ENCODE data around the gene C1orf21. TPM values are rescaled to one million over a fixed set of nuclear protein-coding genes. Genes with fewer than 3 reads are reported as not detected.

C1orf21 gene
- total RNA-seq, 1 experiment from 2014 or later: 28.5 TPM

DNA sequence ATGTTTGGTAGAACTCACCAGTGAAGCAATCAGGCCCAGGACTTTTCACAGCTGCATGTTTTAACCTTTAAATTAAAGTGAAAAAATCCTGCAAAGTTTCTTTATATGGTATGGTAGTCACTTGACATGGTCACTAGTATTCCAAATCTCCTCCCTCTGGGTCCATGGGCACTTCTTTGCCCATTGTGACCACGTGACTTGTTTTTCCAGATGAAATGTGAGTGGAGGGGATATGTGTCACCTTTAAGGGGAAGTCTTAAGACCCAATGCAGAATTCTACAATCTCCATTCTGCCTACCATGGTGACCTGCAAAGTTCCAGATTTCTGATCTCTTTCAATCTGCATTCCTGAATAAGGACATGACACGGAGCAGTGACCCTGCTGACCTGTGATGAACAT lies 152.8 kb downstream of the C1orf21 start (continued):
- TF ChIP-seq, protein P1, sequence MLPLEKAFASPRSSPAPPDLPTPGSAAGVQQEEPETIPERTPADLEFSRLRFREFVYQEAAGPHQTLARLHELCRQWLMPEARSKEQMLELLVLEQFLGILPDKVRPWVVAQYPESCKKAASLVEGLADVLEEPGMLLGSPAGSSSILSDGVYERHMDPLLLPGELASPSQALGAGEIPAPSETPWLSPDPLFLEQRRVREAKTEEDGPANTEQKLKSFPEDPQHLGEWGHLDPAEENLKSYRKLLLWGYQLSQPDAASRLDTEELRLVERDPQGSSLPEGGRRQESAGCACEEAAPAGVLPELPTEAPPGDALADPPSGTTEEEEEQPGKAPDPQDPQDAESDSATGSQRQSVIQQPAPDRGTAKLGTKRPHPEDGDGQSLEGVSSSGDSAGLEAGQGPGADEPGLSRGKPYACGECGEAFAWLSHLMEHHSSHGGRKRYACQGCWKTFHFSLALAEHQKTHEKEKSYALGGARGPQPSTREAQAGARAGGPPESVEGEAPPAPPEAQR (CRISPR knock-in tag; IDR thresholded peaks at IDR 0.05): no peak
- TF ChIP-seq SP1 (CRISPR knock-in tag; conservative IDR thresholded peaks at IDR 0.05): no peak

GRCh38 chr1:184541537-184542152 lies 154.8 kb downstream of the C1orf21 start:
- ATAC-seq: no peak
- peaks cover 21% of the 10 kb centered on the region for H3K36me3 Mint-ChIP-seq

GRCh38 chr1:184542291-184542690 lies 155.5 kb downstream of the C1orf21 start:
- DNase-seq (ENCODE audit: low spot score) (no peak), ATAC-seq (no peak)
- CTCF ChIA-PET: no interaction called here
- Mint-ChIP-seq H3K36me3 (peaks cover 16% of the 10 kb centered on the region), H3K9me3 (peaks cover 17% of the 10 kb centered on the region), H3K4me3 (no peak overlapping the region), H3K4me1 (peaks cover 4% of the 10 kb centered on the region), H3K27ac (no peak overlapping the region), H3K27me3 (ENCODE audit: low read depth) (no peaks in the 10 kb centered on the region)
- POLR2A ChIA-PET: interaction anchor here (1.1 kb wide), 1 partner anchor 10 kb away, joined by 3 read pairs; no protein-coding TSS in a partner anchor
- TF ChIP-seq ZNF671 (CRISPR knock-in tag; IDR thresholded peaks at IDR 0.05): no peak
- no peak for TF ChIP-seq NR2C2 (CRISPR knock-in tag; IDR thresholded peaks at IDR 0.05)
- no peak for TF ChIP-seq NR3C1 (CRISPR knock-in tag; conservative IDR thresholded peaks at IDR 0.05; ENCODE audit: low read depth)
- TF ChIP-seq MAX (CRISPR knock-in tag; IDR thresholded peaks at IDR 0.05): no peak
- TF ChIP-seq, protein P2, sequence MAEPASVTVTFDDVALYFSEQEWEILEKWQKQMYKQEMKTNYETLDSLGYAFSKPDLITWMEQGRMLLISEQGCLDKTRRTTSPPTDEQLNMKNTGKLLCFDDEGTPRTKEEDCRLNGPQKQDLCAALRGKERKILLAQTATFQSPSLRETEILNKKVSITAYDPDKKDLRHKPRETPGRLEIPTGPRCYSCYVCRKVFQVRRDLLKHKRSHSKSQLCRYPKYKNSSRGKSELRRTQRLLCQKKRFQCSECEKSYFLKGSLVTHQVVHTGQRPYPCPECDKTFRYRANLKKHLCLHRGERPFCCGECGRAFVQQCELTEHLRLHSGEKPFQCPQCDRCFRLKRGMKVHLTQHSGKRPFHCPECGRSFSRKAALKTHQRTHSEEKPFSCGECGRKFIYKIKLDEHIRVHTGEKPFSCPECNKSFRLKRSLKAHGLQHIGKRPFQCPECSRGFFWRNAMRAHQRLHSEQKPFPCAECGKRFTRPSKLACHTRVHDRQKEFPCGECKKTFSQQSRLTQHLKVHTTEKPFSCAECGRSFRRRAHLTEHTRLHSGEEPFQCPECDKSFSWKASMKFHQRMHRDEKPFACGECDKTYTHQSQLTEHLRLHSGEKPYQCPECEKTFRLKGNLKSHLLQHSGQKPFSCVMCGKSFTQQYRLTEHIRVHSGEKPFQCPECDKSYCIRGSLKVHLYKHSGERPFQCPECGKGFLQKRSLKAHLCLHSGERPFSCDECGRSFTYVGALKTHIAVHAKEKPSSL (CRISPR knock-in tag; conservative IDR thresholded peaks at IDR 0.05): no peak
- no peak for TF ChIP-seq PRRX2 (CRISPR knock-in tag; IDR thresholded peaks at IDR 0.05)
- TF ChIP-seq, protein P3, sequence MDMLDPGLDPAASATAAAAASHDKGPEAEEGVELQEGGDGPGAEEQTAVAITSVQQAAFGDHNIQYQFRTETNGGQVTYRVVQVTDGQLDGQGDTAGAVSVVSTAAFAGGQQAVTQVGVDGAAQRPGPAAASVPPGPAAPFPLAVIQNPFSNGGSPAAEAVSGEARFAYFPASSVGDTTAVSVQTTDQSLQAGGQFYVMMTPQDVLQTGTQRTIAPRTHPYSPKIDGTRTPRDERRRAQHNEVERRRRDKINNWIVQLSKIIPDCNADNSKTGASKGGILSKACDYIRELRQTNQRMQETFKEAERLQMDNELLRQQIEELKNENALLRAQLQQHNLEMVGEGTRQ (CRISPR knock-in tag; IDR thresholded peaks at IDR 0.05): no peak
- no peak for TF ChIP-seq ZNF396 (CRISPR knock-in tag; IDR thresholded peaks at IDR 0.05; ENCODE audit: borderline replicate concordance)

More at GRCh38 chr1:184541537-184542152, 154.8 kb downstream of the C1orf21 start:
- no peak overlapping the region for H3K27ac Mint-ChIP-seq
- H3K4me3 Mint-ChIP-seq: no peak overlapping the region
- DNase-seq (ENCODE audit: low spot score): no peak
- TF ChIP-seq PRRX2 (CRISPR knock-in tag; IDR thresholded peaks at IDR 0.05) (no peak), IRF1 (CRISPR knock-in tag; IDR thresholded peaks at IDR 0.05) (no peak), MYBL2 (CRISPR knock-in tag; IDR thresholded peaks at IDR 0.05) (no peak), STAT6 (CRISPR knock-in tag; conservative IDR thresholded peaks at IDR 0.05; ENCODE audit: low read depth) (no peak), ZNF416 (CRISPR knock-in tag; IDR thresholded peaks at IDR 0.05) (no peak)
- TF ChIP-seq, protein P4, sequence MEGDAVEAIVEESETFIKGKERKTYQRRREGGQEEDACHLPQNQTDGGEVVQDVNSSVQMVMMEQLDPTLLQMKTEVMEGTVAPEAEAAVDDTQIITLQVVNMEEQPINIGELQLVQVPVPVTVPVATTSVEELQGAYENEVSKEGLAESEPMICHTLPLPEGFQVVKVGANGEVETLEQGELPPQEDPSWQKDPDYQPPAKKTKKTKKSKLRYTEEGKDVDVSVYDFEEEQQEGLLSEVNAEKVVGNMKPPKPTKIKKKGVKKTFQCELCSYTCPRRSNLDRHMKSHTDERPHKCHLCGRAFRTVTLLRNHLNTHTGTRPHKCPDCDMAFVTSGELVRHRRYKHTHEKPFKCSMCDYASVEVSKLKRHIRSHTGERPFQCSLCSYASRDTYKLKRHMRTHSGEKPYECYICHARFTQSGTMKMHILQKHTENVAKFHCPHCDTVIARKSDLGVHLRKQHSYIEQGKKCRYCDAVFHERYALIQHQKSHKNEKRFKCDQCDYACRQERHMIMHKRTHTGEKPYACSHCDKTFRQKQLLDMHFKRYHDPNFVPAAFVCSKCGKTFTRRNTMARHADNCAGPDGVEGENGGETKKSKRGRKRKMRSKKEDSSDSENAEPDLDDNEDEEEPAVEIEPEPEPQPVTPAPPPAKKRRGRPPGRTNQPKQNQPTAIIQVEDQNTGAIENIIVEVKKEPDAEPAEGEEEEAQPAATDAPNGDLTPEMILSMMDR (IDR thresholded peaks at IDR 0.05): no peak
- ChIA-PET CTCF (interaction anchor here (1.1 kb wide), 1 partner anchor 162 kb away, joined by 3 read pairs; no protein-coding TSS in a partner anchor), POLR2A (interaction anchor here (1.1 kb wide), 1 partner anchor 9 kb away, joined by 3 read pairs; no protein-coding TSS in a partner anchor)
- peaks cover under 1% of the 10 kb centered on the region for H3K4me1 Mint-ChIP-seq
- H3K9me3 Mint-ChIP-seq: peaks cover 21% of the 10 kb centered on the region
- no peaks in the 10 kb centered on the region for H3K27me3 Mint-ChIP-seq (ENCODE audit: low read depth)

All from WTC11 (cell line).